UCSD-AML1 (cell line): ENCODE results near the gene ERVK3-1.
A peak's percentile ranks its signal among the peaks of the same experiment; 100 is the strongest.
"Not testable (repeated sequence)": the region's sequence is repeated elsewhere in the genome, so short reads cannot be mapped to it uniquely, and the experiment has no call there.

Experiments
- DNase-seq: peaks from one replicate; lab custom pipeline; 2025; ENCODE audit not compliant: unreplicated experiment; lab: John Stamatoyannopoulos, UW

ERVK3-1 gene

GRCh38 chr19:58304255-58304654 lies 922 bp upstream of the ERVK3-1 start:
- no peak for DNase-seq

GRCh38 chr19:58304748-58305064 lies 471 bp upstream of the ERVK3-1 start:
- no peak for DNase-seq

- DNase-seq: no peak
Measured at GRCh38 chr19:58305932-58306323, 751 bp downstream of the ERVK3-1 start.

- DNase-seq: no peak
Measured at GRCh38 chr19:58307736-58308135, 2.6 kb downstream of the ERVK3-1 start.

- DNase-seq: not testable (repeated sequence)
Measured at GRCh38 chr19:58310685-58311084, 5.5 kb downstream of the ERVK3-1 start.

- DNase-seq: no peak
Measured at GRCh38 chr19:58311345-58311865, 6.2 kb downstream of the ERVK3-1 start.

- no peak for DNase-seq
Measured at GRCh38 chr19:58315580-58315979, 10.4 kb downstream of the ERVK3-1 start.

- no peak for DNase-seq
Measured at GRCh38 chr19:58317476-58318072, 12.4 kb downstream of the ERVK3-1 start.

GRCh38 chr19:58318297-58318696 lies 13.1 kb downstream of the ERVK3-1 start:
- no peak for DNase-seq

- no peak for DNase-seq
Measured at GRCh38 chr19:58319241-58319640, 14.1 kb downstream of the ERVK3-1 start.

GRCh38 chr19:58325311-58326022 lies 20.3 kb downstream of the ERVK3-1 start:
- no peak for DNase-seq

- DNase-seq: no peak
Measured at GRCh38 chr19:58326501-58326913, 21.3 kb downstream of the ERVK3-1 start.

GRCh38 chr19:58326914-58327726 lies 21.9 kb downstream of the ERVK3-1 start, which contains the start of gene ZSCAN22:
TSS of gene ZSCAN22 (plus strand) at chr19:58326994. CDS start at chr19:58334803, 7,809 bp downstream.
- DNase-seq: peak; percentile 93

GRCh38 chr19:58328999-58329398 lies 23.8 kb downstream of the ERVK3-1 start:
- peak; percentile 58 for DNase-seq

- DNase-seq: no peak
Measured at GRCh38 chr19:58330458-58330857, 25.3 kb downstream of the ERVK3-1 start.

- no peak for DNase-seq
Measured at GRCh38 chr19:58332697-58333096, 27.5 kb downstream of the ERVK3-1 start.

- no peak for DNase-seq
Measured at GRCh38 chr19:58334691-58335249, 29.6 kb downstream of the ERVK3-1 start.

- no peak for DNase-seq
Measured at GRCh38 chr19:58335630-58336029, 30.5 kb downstream of the ERVK3-1 start.

- DNase-seq: no peak
Measured at GRCh38 chr19:58336216-58336615, 31.0 kb downstream of the ERVK3-1 start.

GRCh38 chr19:58336820-58337219 lies 31.6 kb downstream of the ERVK3-1 start:
- DNase-seq: no peak

GRCh38 chr19:58338336-58338735 lies 33.2 kb downstream of the ERVK3-1 start:
- DNase-seq: no peak
